Bronchial epithelial cell (primary cell): ENCODE measurements around the gene DCAF8. TPM values are rescaled to one million over a fixed set of nuclear protein-coding genes. Genes with fewer than 3 reads are reported as not detected.

Experiments used
- DNase-seq: peaks from one replicate; pipeline ENCODE4 v3.0.0-alpha.2; 2010; ENCODE audit warnings: low read depth
- FAIRE-seq: peaks from 2 replicates; lab custom pipeline; 2011; peaks lifted over from hg19 to GRCh38; lab: Jason Lieb, UNC
- H3K27me3 ChIP-seq: 2 replicates; pipeline ENCODE4 v1.5.1; 2011; ENCODE audit warnings: low read length; ENCODE audit not compliant: control insufficient read depth, insufficient read depth
- H3K36me3 ChIP-seq: 2 replicates; pipeline ENCODE4 v1.5.1; 2011; ENCODE audit warnings: low read length; ENCODE audit not compliant: control insufficient read depth, insufficient read depth
- H3K4me3 ChIP-seq: 2 replicates; pipeline ENCODE4 v1.5.1; 2011; ENCODE audit warnings: mild to moderate bottlenecking, low read depth, low read length, control low read depth
- CTCF ChIP-seq: IDR thresholded peaks from 2 replicates; pipeline ENCODE4 v1.5.1; 2011; ENCODE audit warnings: mild to moderate bottlenecking, moderate library complexity, low read length, control low read depth, inconsistent platforms; ENCODE audit not compliant: insufficient read depth, severe bottlenecking
- total RNA-seq: library from RNA; depleted of rRNA; stranded (reverse); fragments of >200 nt; gene quantifications from 2 replicates; pipeline ENCODE4 v1.2.1, GENCODE V29; 2014

DCAF8 gene
- total RNA-seq, 1 donor from 2014 or later = 57.4 TPM

GRCh38 chr1:160251011-160251410, 11.3 kb downstream of the DCAF8 start:
- no peaks in the 10 kb centered on the region for H3K27me3 ChIP-seq
- no peak for FAIRE-seq

GRCh38 chr1:160247053-160247452, 15.3 kb downstream of the DCAF8 start:
- no peak for TF ChIP-seq CTCF
- DNase-seq (no peak), FAIRE-seq (no peak)
- Histone ChIP-seq H3K4me3 (no peak overlapping the region), H3K36me3 (peaks cover 3% of the 10 kb centered on the region), H3K27me3 (no peaks in the 10 kb centered on the region)

More at GRCh38 chr1:160251011-160251410, 11.3 kb downstream of the DCAF8 start:
- Histone ChIP-seq H3K4me3 (no peak overlapping the region), H3K36me3 (peaks cover 2% of the 10 kb centered on the region)
- no peak for TF ChIP-seq CTCF
- no peak for DNase-seq

- peaks cover 7% of the 10 kb centered on the region for H3K36me3 ChIP-seq
- FAIRE-seq (no peak), DNase-seq (no peak)
- H3K4me3 ChIP-seq = no peak overlapping the region
- TF ChIP-seq CTCF = no peak
- no peaks in the 10 kb centered on the region for H3K27me3 ChIP-seq
Observed at GRCh38 chr1:160245434-160245833, 16.9 kb downstream of the DCAF8 start.

GRCh38 chr1:160244209-160244608, 18.1 kb downstream of the DCAF8 start:
- TF ChIP-seq CTCF = no peak
- peaks cover 15% of the 10 kb centered on the region for H3K36me3 ChIP-seq
- no peaks in the 10 kb centered on the region for H3K27me3 ChIP-seq
- FAIRE-seq (no peak), DNase-seq (no peak)
- no peak overlapping the region for H3K4me3 ChIP-seq

- Histone ChIP-seq H3K4me3 (no peak overlapping the region), H3K27me3 (no peaks in the 10 kb centered on the region), H3K36me3 (peaks cover 15% of the 10 kb centered on the region)
- FAIRE-seq (no peak), DNase-seq (no peak)
- TF ChIP-seq CTCF = no peak
Observed at GRCh38 chr1:160243767-160244166, 18.6 kb downstream of the DCAF8 start.

GRCh38 chr1:160239582-160240299, 22.6 kb downstream of the DCAF8 start:
- FAIRE-seq (no peak), DNase-seq (no peak)
- no peak for TF ChIP-seq CTCF
- H3K4me3 ChIP-seq = no peak overlapping the region
- H3K27me3 ChIP-seq = no peaks in the 10 kb centered on the region
- peaks cover 24% of the 10 kb centered on the region for H3K36me3 ChIP-seq
